Gastroesophageal sphincter (tissue), 4 donors: ENCODE results near the gene TMEM45A. TPM values are rescaled to one million over a fixed set of nuclear protein-coding genes. Genes with fewer than 3 reads are reported as not detected.
"Not testable (repeated sequence)": the region's sequence is repeated elsewhere in the genome, so short reads cannot be mapped to it uniquely, and the experiment has no call there.

Experiments used
- ATAC-seq: fragments of 150-250 bp; one replicate; pipeline ENCODE4 v1.9.1; 2016; ENCODE audit warnings: mild to moderate bottlenecking, moderate library complexity
- H3K27ac ChIP-seq, 4 donors: fragments of 200-600 bp; sonication (generic) in 3 of 4; 1 replicate in 3 of 4; 2 replicates in 1 of 4; pipeline ENCODE4 v1.5.1; 2016 to 2019
- H3K27me3 ChIP-seq: fragments of 200-600 bp; sonication (generic); one replicate; pipeline ENCODE4 v1.5.1; 2019
- H3K36me3 ChIP-seq, 2 donors: fragments of 200-600 bp; sonication (generic); one replicate each; pipeline ENCODE4 v1.5.1; 2019; ENCODE audit warnings: control low read depth in 1 of 2
- H3K4me1 ChIP-seq, 3 donors: fragments of 200-600 bp; sonication (generic); 1 replicate in 2 of 3; 2 replicates in 1 of 3; pipeline ENCODE4 v1.5.1; 2016 to 2019; ENCODE audit warnings: control low read depth in 2 of 3
- H3K4me3 ChIP-seq, 2 donors: fragments of 200-600 bp; sonication (generic); one replicate each; pipeline ENCODE4 v1.5.1; 2019; ENCODE audit warnings: mild to moderate bottlenecking in 1 of 2, moderate library complexity in 1 of 2
- H3K9me3 ChIP-seq, 3 donors: fragments of 200-600 bp; sonication (generic); one replicate each; pipeline ENCODE4 v1.5.1; 2017 to 2019; ENCODE audit warnings: control low read depth in 2 of 3
- CTCF ChIP-seq, 4 experiments: fragments of 200-600 bp in 2 of 4; fragments of 450-650 bp in 2 of 4; sonication (generic) in 1 of 4; IDR thresholded peaks; one replicate each; pipeline ENCODE4 v1.5.1; 2017 to 2019; ENCODE audit warnings: antibody characterized with exemption in 4 of 4, mild to moderate bottlenecking in 2 of 4, moderate library complexity in 2 of 4
- EP300 ChIP-seq: sonication (generic); formaldehyde crosslinking; IDR thresholded peaks from one replicate; pipeline ENCODE4 v1.6.1; 2017; ENCODE audit warnings: antibody characterized with exemption, mild to moderate bottlenecking
- POLR2A ChIP-seq, 2 donors: fragments of 450-650 bp; IDR thresholded peaks; one replicate each; pipeline ENCODE4 v1.6.1; 2017; ENCODE audit warnings: antibody characterized with exemption in 2 of 2, mild to moderate bottlenecking in 2 of 2, moderate library complexity in 1 of 2
- POLR2AphosphoS5 ChIP-seq: sonication (generic); formaldehyde crosslinking; IDR thresholded peaks from one replicate; pipeline ENCODE4 v1.6.1; 2017; ENCODE audit warnings: antibody characterized with exemption
- WGBS, 2 donors: methylation state at CpG; one replicate each; pipeline ENCODE4 v1.1.5; 2018; ENCODE audit warnings: low coverage in 1 of 2; 5-methylcytosine and 5-hydroxymethylcytosine counted together
- total RNA-seq, 4 donors: library from RNA; depleted of rRNA; stranded (reverse); fragments of >200 nt; gene quantifications; one replicate each; pipeline ENCODE4 v1.1.0, GENCODE V29; 2016

Gene TMEM45A
- 10 to 100 TPM in 3 of 4 donors, 1 to 10 TPM in 1; 8.9 to 18.4 (median 17.6) TPM for total RNA-seq

DNA sequence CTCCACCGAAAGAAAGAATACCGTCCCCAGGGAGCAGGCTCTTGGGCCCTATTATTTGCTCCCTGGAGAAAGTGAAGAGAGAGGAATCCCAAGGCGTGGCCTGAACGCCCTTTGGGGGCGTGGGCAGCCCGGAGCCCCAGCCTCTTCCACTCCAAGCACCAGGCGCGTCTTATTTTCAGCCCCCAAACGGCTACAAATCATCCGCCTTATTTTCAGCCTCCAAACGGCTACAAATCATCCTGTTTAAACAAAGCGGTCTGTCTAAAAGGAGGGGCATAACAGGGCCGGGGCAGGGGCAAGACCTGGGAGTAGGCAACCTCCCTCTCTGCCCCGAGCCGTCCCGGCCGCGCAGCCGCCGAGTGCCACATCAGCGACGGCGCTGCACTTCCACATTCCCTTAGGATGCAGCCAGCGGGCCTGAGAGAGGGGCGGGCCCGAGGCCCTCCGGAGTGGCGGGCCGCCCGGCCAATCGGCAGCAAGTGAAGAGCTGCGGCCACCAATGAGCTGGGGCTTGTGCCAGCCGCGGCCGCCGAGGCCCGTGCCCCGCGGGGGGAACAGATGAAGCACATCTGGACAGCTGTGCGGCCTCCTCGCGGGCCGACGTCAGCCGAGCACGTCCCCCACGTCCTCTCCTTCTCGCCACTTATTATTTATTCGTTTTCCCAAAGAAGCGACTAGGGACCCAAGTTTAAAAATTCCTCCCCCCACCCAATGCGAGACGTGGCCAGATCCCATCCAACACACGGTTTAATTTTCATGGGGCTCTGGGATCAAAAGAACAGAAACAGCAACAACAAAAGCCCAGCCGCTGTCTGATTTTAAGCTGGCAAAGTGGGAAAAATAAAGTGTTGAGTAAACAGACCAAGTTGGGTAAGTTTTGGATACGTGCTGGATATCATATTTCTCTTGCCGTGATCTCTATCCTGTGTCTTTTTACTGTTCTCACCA is at the start of gene TMEM45A:
Gene TMEM45A, plus strand, starts transcription at position 561 of the 948 bp plus-strand sequence. CDS start 62,593 bp downstream, outside the sequence.
- H3K9me3 ChIP-seq, result no peaks in the 10 kb centered on the region
- ATAC-seq, result peak; percentile 100
- WGBS, 2 donors, result 0 to 2% methylated on average over 4 to 18 of the region's 56 CpGs

GRCh38 chr3:100443690-100444089 is 48.7 kb upstream of the TMEM45A start:
- no peaks in the 10 kb centered on the region for H3K4me1 ChIP-seq
- TF ChIP-seq POLR2A (IDR thresholded peaks at IDR 0.05) (no peak), POLR2AphosphoS5 (no peak), CTCF (IDR thresholded peaks at IDR 0.05) (no peak), EP300 (no peak)
- H3K36me3 ChIP-seq, result no peaks in the 10 kb centered on the region
- no peak overlapping the region for H3K27ac ChIP-seq
- no peak overlapping the region for H3K4me3 ChIP-seq
- peaks cover 0 to 6% (median 0%) of the 10 kb centered on the region in 3 donors for H3K9me3 ChIP-seq
- no peaks in the 10 kb centered on the region for H3K27me3 ChIP-seq
- no peak for ATAC-seq

More for the DNA sequence above, at the start of gene TMEM45A:
- TF ChIP-seq POLR2A (IDR thresholded peaks at IDR 0.05) (peak; percentile 32 to 58), POLR2AphosphoS5 (peak; percentile 68), EP300 (no peak)
- Histone ChIP-seq H3K27ac (peak within 1 kb of the TSS; percentile 78 to 88 (median 83)), H3K36me3 (no peaks in the 10 kb centered on the region), H3K27me3 (no peaks in the 10 kb centered on the region), H3K4me3 (peak within 1 kb of the TSS; percentile 56 to 61), H3K4me1 (peaks cover 0 to 18% (median 0%) of the 10 kb centered on the region in 3 donors)

GRCh38 chr3:100447067-100447466 is 45.4 kb upstream of the TMEM45A start:
- H3K4me3 ChIP-seq, H3K27ac ChIP-seq, H3K9me3 ChIP-seq, ATAC-seq, H3K4me1 ChIP-seq, H3K27me3 ChIP-seq, H3K36me3 ChIP-seq: not testable (repeated sequence)
- 92 to 94% methylated on average over 2 to 3 of the region's 3 CpGs for WGBS, 2 donors

DNA sequence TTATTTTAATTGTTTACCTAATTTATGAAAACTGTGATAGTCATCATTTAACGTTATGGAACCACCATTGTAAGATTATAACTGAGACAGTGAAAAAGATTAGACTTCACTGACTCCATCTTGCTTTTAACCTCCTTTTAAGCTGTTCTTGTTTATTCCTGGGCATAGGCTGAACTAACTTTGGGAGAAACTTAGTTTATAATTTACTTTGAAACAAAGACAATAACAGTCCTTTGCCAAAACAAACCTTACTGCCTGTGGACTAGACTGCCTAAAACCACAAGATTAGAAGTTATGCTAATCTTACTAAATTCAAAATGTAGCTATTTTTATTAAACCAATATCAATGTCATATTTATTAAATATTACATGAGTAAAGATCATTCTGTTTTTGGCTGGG is 44.3 kb upstream of the TMEM45A start:
- TF ChIP-seq POLR2A (IDR thresholded peaks at IDR 0.05), result no peak
- no peak for TF ChIP-seq EP300
- TF ChIP-seq CTCF (IDR thresholded peaks at IDR 0.05), result no peak
- no peak for TF ChIP-seq POLR2AphosphoS5
- Histone ChIP-seq H3K27ac (no peak overlapping the region), H3K4me1 (no peaks in the 10 kb centered on the region), H3K4me3 (no peak overlapping the region), H3K36me3 (no peaks in the 10 kb centered on the region), H3K9me3 (peaks cover 0 to 6% (median 0%) of the 10 kb centered on the region in 3 donors), H3K27me3 (no peaks in the 10 kb centered on the region)
- no peak for ATAC-seq
- 87 to 88% methylated on average over 1 of the region's 1 CpG for WGBS, 2 donors

GRCh38 chr3:100449214-100449613 is 43.2 kb upstream of the TMEM45A start:
- WGBS, 2 donors, result 54 to 64% methylated on average over 2 of the region's 2 CpGs
- no peak overlapping the region for H3K4me3 ChIP-seq
- no peaks in the 10 kb centered on the region for H3K36me3 ChIP-seq
- H3K27me3 ChIP-seq, result no peaks in the 10 kb centered on the region
- no peaks in the 10 kb centered on the region for H3K9me3 ChIP-seq
- no peak for ATAC-seq
- no peak overlapping the region for H3K27ac ChIP-seq
- TF ChIP-seq POLR2AphosphoS5, result no peak
- no peak for TF ChIP-seq POLR2A (IDR thresholded peaks at IDR 0.05)
- TF ChIP-seq CTCF (IDR thresholded peaks at IDR 0.05), result no peak
- no peaks in the 10 kb centered on the region for H3K4me1 ChIP-seq

DNA sequence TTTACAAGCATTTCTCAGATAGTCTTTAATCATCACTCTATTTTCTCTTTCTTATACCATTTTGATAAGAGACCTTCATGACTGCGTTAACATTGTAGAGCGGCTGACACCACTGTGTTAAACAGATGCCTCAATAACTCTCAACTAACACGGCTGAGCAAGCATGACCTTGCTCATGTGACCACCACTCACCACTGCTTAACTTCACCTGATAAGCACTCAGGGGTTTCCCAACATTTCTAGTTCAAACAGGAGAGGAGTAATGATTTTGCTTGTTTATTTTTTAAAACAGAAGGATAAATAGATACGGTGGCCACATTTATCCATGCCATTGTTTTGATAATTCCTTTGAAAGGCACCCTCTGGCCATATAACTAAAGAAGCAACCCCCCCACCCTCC is 37.7 kb upstream of the TMEM45A start:
- no peak overlapping the region for H3K27ac ChIP-seq
- no peaks in the 10 kb centered on the region for H3K27me3 ChIP-seq
- no peak overlapping the region for H3K4me3 ChIP-seq
- no peak for ATAC-seq
- peaks cover 0 to 3% of the 10 kb centered on the region in 2 donors for H3K36me3 ChIP-seq
- H3K9me3 ChIP-seq, result no peaks in the 10 kb centered on the region
- H3K4me1 ChIP-seq, result no peaks in the 10 kb centered on the region
- WGBS, 2 donors, result 65 to 79% methylated on average over 3 to 4 of the region's 4 CpGs
- TF ChIP-seq EP300 (no peak), CTCF (IDR thresholded peaks at IDR 0.05) (no peak), POLR2AphosphoS5 (no peak), POLR2A (IDR thresholded peaks at IDR 0.05) (no peak)
